Right ventricle myocardium superior (tissue), 1 donor: ENCODE data around the gene CYFIP2. TPM values are rescaled to one million over a fixed set of nuclear protein-coding genes. Genes with fewer than 3 reads are reported as not detected.

Experiments
- ATAC-seq: fragments of 200-7000 bp; cut with Tn5 transposase; one replicate; pipeline ENCODE4 v1.9.1; 2020; ENCODE audit warnings: mild to moderate bottlenecking; ENCODE audit not compliant: poor library complexity
- DNase-seq: peaks from one replicate; pipeline ENCODE4 v3.0.0-alpha.2; 2020
- intact Hi-C: fragments of 100-400 bp; cut with DNase I; formaldehyde crosslinking; loops from one replicate; pipeline ENCODE4 v1.11.2; 2022
- total RNA-seq: library from RNA; stranded (reverse); fragmentation: NEBNext Ultra II Directional; extraction: Animal tissue kit (Norgen Biotek cat#: 25700); gene quantifications from one replicate; pipeline ENCODE4 v1.2.1, GENCODE V29; 2021
- donor health status: DM: no; HTN: yes; CAD: no; lungs with severe emphysema.

The CYFIP2 gene
- total RNA-seq, 1 donor from 2014 or later, result 27.6 TPM

GRCh38 chr5:157252711-157253465 lies 13.0 kb upstream of the CYFIP2 start:
- no peak for DNase-seq
- peak; percentile 37 for ATAC-seq
- intact Hi-C loops, result loop anchor here (5.0 kb wide), 1 partner anchor 59 kb away; no protein-coding TSS in a partner anchor

- no peak for DNase-seq
- intact Hi-C loops, result loop anchor here (5.0 kb wide), 1 partner anchor 59 kb away; no protein-coding TSS in a partner anchor
- ATAC-seq, result peak; percentile 95
Measured at GRCh38 chr5:157253547-157253946, 12.4 kb upstream of the CYFIP2 start.

GRCh38 chr5:157258450-157258849 lies 7.5 kb upstream of the CYFIP2 start:
- intact Hi-C loops, result no loop called here
- ATAC-seq (no peak), DNase-seq (no peak)

- no peak for DNase-seq
- ATAC-seq, result no peak
- intact Hi-C loops, result no loop called here
Measured at GRCh38 chr5:157259699-157260098, 6.2 kb upstream of the CYFIP2 start.

GRCh38 chr5:157263496-157264090 lies 2.3 kb upstream of the CYFIP2 start:
- DNase-seq, result no peak
- intact Hi-C loops, result no loop called here
- no peak for ATAC-seq

- DNase-seq (peak; percentile 53), ATAC-seq (peak; percentile 31)
- intact Hi-C loops, result no loop called here
Measured at GRCh38 chr5:157266286-157267007, 524 bp downstream of the CYFIP2 start.

- DNase-seq (no peak), ATAC-seq (peak; percentile 8)
- intact Hi-C loops, result no loop called here
Measured at GRCh38 chr5:157267025-157267424, 1.1 kb downstream of the CYFIP2 start.

GRCh38 chr5:157267761-157268480 lies 2.0 kb downstream of the CYFIP2 start:
- DNase-seq (peak; percentile 57), ATAC-seq (peak; percentile 65)
- intact Hi-C loops, result no loop called here

- ATAC-seq, result no peak
- intact Hi-C loops, result no loop called here
- DNase-seq, result no peak
Measured at GRCh38 chr5:157269165-157269671, 3.3 kb downstream of the CYFIP2 start.

- DNase-seq (no peak), ATAC-seq (no peak)
- intact Hi-C loops, result no loop called here
Measured at GRCh38 chr5:157269761-157270272, 3.9 kb downstream of the CYFIP2 start.

GRCh38 chr5:157270771-157271170 lies 4.8 kb downstream of the CYFIP2 start:
- DNase-seq, result no peak
- intact Hi-C loops, result no loop called here
- no peak for ATAC-seq

- DNase-seq (peak; percentile 56), ATAC-seq (no peak)
- intact Hi-C loops, result no loop called here
Measured at GRCh38 chr5:157271740-157272271, 5.9 kb downstream of the CYFIP2 start.

GRCh38 chr5:157273131-157273556 lies 7.2 kb downstream of the CYFIP2 start:
- no peak for DNase-seq
- no peak for ATAC-seq
- intact Hi-C loops, result no loop called here

- ATAC-seq (no peak), DNase-seq (no peak)
- intact Hi-C loops, result no loop called here
Measured at GRCh38 chr5:157275403-157275802, 9.5 kb downstream of the CYFIP2 start.

- DNase-seq (no peak), ATAC-seq (no peak)
- intact Hi-C loops, result no loop called here
Measured at GRCh38 chr5:157278319-157279037, 12.6 kb downstream of the CYFIP2 start.

- DNase-seq (no peak), ATAC-seq (no peak)
- intact Hi-C loops, result no loop called here
Measured at GRCh38 chr5:157279605-157280239, 13.8 kb downstream of the CYFIP2 start.

GRCh38 chr5:157280927-157281326 lies 15.0 kb downstream of the CYFIP2 start:
- intact Hi-C loops, result no loop called here
- no peak for ATAC-seq
- DNase-seq, result no peak
